Calu3 (cell line): ENCODE results near the gene TBC1D3B. TPM values are rescaled to one million over a fixed set of nuclear protein-coding genes. Genes with fewer than 3 reads are reported as not detected.

Experiments used
- BruUV-seq: library from RNA; stranded (reverse); fragments of 400-500 nt; replicated peaks from 2 replicates; lab custom pipeline; 2021; lab: Mats Ljungman, UMichigan
- CTCF ChIA-PET: fragments of 300-600 bp; sonication (Branson Sonifier 250); formaldehyde crosslinking; loops from one replicate; lab custom pipeline; 2022; ENCODE audit warnings: antibody characterized with exemption; lab: Charles Lee
- DNase-seq: peaks from one replicate; pipeline ENCODE4 v3.0.0; 2022
- H3K27ac Mint-ChIP-seq: one replicate; pipeline ENCODE4 v1.8.0; 2022; ENCODE audit warnings: mixed read lengths; ENCODE audit not compliant: unreplicated experiment
- H3K27me3 Mint-ChIP-seq: one replicate; pipeline ENCODE4 v1.8.0; 2022; ENCODE audit warnings: mixed read lengths; ENCODE audit not compliant: unreplicated experiment
- H3K36me3 Mint-ChIP-seq: one replicate; pipeline ENCODE4 v1.8.0; 2022; ENCODE audit warnings: mild to moderate bottlenecking, moderate library complexity, mixed read lengths; ENCODE audit not compliant: insufficient read depth, unreplicated experiment
- H3K4me1 Mint-ChIP-seq: one replicate; pipeline ENCODE4 v1.8.0; 2022; ENCODE audit warnings: mild to moderate bottlenecking, low read depth, mixed read lengths; ENCODE audit not compliant: unreplicated experiment
- H3K4me3 Mint-ChIP-seq: one replicate; pipeline ENCODE4 v1.8.0; 2022; ENCODE audit warnings: mild to moderate bottlenecking, low read depth, moderate library complexity, mixed read lengths; ENCODE audit not compliant: unreplicated experiment
- H3K9me3 Mint-ChIP-seq: one replicate; pipeline ENCODE4 v1.8.0; 2022; ENCODE audit warnings: low read depth, mixed read lengths; ENCODE audit not compliant: unreplicated experiment
- intact Hi-C: fragments of 100-400 bp; cut with micrococcal nuclease; formaldehyde crosslinking; loops from one replicate; pipeline ENCODE4 v1.10.0; 2022; ENCODE audit not compliant: unreplicated experiment
- total RNA-seq: library from RNA; stranded (reverse); gene quantifications from 2 replicates; pipeline ENCODE4 v1.2.3, GENCODE V29; 2022
- TF ChIP-seq, protein P1 (sequence below): fragments of 200-600 bp; IDR thresholded peaks from one replicate; pipeline ENCODE4 v1.8.0; 2022; ENCODE audit warnings: antibody characterized with exemption; ENCODE audit not compliant: unreplicated experiment

Gene TBC1D3B
- total RNA-seq, 1 experiment from 2014 or later = 73.5 TPM

DNA sequence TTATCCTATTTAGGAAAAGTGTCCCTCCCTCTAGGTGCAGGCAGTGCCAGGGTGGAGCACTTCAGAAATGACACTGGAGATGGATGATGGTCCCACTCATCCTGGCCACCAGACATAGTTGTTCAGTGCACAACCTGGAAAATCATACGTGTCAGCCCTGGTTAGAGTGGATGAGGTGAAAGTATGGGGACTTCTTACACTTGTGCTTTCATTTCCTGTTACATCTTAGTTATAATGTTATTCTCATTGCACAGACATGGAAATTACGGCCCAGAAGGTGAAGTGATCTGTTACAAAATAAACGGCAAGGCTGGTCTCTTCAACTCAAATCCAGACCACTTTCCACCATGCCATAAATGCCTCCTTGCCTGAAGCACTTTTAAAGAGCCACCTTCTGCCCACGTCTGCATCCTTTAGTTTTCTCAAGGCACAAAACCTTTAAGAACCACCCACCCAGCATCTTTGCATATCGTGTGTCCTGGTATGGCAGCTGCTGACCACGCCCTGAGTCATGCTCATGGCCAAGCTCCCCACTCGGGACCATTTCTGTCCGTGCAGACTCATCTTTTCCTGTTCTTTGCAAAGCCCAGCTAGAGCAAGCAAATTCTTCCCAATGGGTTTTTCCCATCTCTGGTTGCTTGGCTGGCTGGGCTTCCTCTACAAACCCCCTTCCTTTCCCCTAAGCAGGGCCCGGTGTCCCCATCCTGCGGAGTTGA lies 22.4 kb downstream of the TBC1D3B start:
- DNase-seq = no peak
- no peak overlapping the region for H3K4me3 Mint-ChIP-seq
- no peaks in the 10 kb centered on the region for H3K4me1 Mint-ChIP-seq
- H3K27ac Mint-ChIP-seq = no peak overlapping the region
- CTCF ChIA-PET = no interaction called here
- H3K9me3 Mint-ChIP-seq = no peaks in the 10 kb centered on the region
- TF ChIP-seq, protein P1, sequence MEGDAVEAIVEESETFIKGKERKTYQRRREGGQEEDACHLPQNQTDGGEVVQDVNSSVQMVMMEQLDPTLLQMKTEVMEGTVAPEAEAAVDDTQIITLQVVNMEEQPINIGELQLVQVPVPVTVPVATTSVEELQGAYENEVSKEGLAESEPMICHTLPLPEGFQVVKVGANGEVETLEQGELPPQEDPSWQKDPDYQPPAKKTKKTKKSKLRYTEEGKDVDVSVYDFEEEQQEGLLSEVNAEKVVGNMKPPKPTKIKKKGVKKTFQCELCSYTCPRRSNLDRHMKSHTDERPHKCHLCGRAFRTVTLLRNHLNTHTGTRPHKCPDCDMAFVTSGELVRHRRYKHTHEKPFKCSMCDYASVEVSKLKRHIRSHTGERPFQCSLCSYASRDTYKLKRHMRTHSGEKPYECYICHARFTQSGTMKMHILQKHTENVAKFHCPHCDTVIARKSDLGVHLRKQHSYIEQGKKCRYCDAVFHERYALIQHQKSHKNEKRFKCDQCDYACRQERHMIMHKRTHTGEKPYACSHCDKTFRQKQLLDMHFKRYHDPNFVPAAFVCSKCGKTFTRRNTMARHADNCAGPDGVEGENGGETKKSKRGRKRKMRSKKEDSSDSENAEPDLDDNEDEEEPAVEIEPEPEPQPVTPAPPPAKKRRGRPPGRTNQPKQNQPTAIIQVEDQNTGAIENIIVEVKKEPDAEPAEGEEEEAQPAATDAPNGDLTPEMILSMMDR = no peak
- BruUV-seq = no TSS peak
- intact Hi-C loops = loop anchor here (10.0 kb wide), 1 partner anchor 331 kb away; the partner anchor contains the start of gene ZNHIT3
- H3K36me3 Mint-ChIP-seq = no peaks in the 10 kb centered on the region
- H3K27me3 Mint-ChIP-seq = peaks cover 52% of the 10 kb centered on the region

DNA sequence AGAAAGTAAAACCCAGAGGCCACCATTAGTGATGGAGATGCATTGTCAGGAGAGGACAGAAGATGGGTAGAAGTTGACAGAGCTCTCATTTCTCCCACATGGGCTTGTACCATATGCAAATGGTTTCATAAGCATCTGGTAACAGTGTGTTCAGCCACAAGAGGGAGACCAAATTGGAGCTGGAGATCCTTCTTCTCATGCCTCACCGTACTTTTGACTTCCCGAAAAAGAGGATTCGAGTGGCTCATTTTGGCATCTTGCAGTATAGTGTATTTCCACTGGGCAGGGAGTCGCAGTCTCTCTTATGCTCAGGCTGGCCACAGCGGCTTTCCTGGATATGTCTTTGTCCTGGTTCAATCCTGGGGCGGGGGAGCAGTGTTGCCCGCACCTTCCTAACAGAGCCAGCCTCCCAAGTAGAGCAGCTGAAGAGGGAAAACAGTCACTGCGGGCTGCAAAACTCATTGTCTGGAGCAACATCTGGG lies 23.8 kb downstream of the TBC1D3B start:
- CTCF ChIA-PET = no interaction called here
- TF ChIP-seq, protein P1 = no peak
- intact Hi-C loops = loop anchor here (10.0 kb wide), 1 partner anchor 332 kb away; the partner anchor contains the start of gene ZNHIT3
- Mint-ChIP-seq H3K36me3 (no peaks in the 10 kb centered on the region), H3K27ac (no peak overlapping the region), H3K9me3 (no peaks in the 10 kb centered on the region), H3K4me3 (no peak overlapping the region), H3K27me3 (peaks cover 65% of the 10 kb centered on the region), H3K4me1 (no peaks in the 10 kb centered on the region)
- no TSS peak for BruUV-seq
- DNase-seq = no peak

DNA sequence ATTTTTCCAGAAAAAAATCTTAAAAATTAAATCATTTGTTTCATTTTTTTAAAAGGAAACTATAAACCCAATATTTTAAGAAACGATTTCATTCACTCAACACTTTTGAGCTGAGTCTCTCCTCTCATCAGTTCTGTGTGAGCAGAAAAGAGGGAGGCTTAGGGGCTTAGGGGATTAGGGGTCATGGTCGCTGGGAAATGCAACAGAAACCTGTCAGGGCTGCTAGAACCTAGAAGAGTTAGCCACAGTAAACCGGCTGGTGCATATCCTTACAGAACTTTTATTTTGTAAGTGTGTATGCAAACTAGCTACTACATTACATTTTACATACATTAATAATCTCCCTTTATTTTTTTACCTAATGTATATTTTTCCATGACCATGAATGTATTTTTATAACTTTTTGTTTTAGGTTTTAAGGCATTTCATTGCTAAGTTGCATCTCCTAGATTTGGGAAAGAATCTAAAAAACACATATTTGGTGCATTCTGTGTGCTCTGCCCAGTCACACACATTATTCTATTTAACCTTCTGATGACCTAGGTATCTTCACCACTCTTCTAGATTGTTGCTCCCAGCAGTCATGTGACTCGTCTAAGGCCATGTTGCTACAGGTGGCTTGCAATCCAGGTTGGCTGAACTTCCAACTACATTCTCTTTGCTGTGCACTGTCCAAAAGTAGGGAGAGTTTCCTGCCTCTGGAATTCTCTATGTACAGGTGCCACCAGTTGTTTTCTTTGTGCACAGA lies 24.4 kb downstream of the TBC1D3B start:
- intact Hi-C loops = loop anchor here (10.0 kb wide), 1 partner anchor 333 kb away; the partner anchor contains the start of gene ZNHIT3
- no peak overlapping the region for H3K4me3 Mint-ChIP-seq
- H3K27me3 Mint-ChIP-seq = peaks cover 71% of the 10 kb centered on the region
- no peaks in the 10 kb centered on the region for H3K4me1 Mint-ChIP-seq
- CTCF ChIA-PET = no interaction called here
- no peak overlapping the region for H3K27ac Mint-ChIP-seq
- no peaks in the 10 kb centered on the region for H3K36me3 Mint-ChIP-seq
- TF ChIP-seq, protein P1 = no peak
- no peaks in the 10 kb centered on the region for H3K9me3 Mint-ChIP-seq
- no TSS peak for BruUV-seq
- DNase-seq = no peak

DNA sequence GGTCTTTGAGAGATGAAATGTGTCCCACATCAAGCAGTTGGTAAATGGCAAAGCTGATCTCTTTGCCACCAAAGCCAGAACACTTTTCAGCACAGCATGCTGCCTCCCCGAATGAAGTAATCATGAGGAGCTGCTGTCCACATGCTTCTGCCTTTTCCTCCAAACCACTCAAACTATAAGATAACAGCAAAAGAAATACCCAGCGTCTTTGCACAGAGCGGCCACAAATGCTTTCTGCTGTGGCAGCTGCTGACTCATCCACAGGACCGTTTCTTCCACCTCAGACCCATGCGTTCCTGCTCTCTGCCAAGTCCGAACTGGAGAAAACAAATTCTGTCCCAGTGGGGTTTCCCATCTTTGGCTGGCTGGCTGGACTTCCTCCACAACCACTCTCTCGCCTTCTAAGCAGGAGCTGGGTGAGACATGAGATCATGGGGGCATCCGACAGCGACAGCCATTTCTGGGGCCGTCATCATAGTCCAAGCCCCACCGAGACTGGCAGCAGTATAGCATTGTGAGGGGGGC lies 27.1 kb downstream of the TBC1D3B start:
- CTCF ChIA-PET = interaction anchor here (1.5 to 1.8 kb wide), 4 partner anchors 167 to 201 kb away, joined by 3 to 20 read pairs (median 15); no protein-coding TSS in a partner anchor
- H3K27me3 Mint-ChIP-seq = peaks cover 90% of the 10 kb centered on the region
- H3K4me1 Mint-ChIP-seq = no peaks in the 10 kb centered on the region
- H3K9me3 Mint-ChIP-seq = no peaks in the 10 kb centered on the region
- H3K27ac Mint-ChIP-seq = no peak overlapping the region
- H3K4me3 Mint-ChIP-seq = no peak overlapping the region
- TF ChIP-seq, protein P1 = no peak
- BruUV-seq = no TSS peak
- no peaks in the 10 kb centered on the region for H3K36me3 Mint-ChIP-seq
- DNase-seq = no peak
- intact Hi-C loops = loop anchor here (1.0 kb wide), 1 partner anchor 180 kb away; no protein-coding TSS in a partner anchor
